Measurements from ENCODE around the gene GAREM2.

GAREM2 gene

GRCh38 chr2:26169681-26170414, 3.0 kb upstream of the GAREM2 start:
- no peak for DNase-seq

GRCh38 chr2:26170795-26171194, 2.1 kb upstream of the GAREM2 start:
- DNase-seq, result no peak

- no peak for DNase-seq
These were observed 558 bp upstream of the GAREM2 start for GRCh38 chr2:26172189-26172870.

- no peak for DNase-seq
These were observed 1.0 kb downstream of the GAREM2 start for GRCh38 chr2:26173776-26174482.

- DNase-seq, result no peak
These were observed 2.0 kb downstream of the GAREM2 start for GRCh38 chr2:26174691-26175465.

GRCh38 chr2:26175466-26176278, 2.8 kb downstream of the GAREM2 start:
- DNase-seq, result no peak

- DNase-seq, result no peak
These were observed 3.4 kb downstream of the GAREM2 start for GRCh38 chr2:26176279-26176615.

GRCh38 chr2:26177122-26177521, 4.2 kb downstream of the GAREM2 start:
- no peak for DNase-seq

- no peak for DNase-seq
These were observed 5.4 kb downstream of the GAREM2 start for GRCh38 chr2:26178246-26178645.

- DNase-seq, result no peak
These were observed 6.0 kb downstream of the GAREM2 start for GRCh38 chr2:26178746-26179436.

- no peak for DNase-seq
These were observed 6.6 kb downstream of the GAREM2 start for GRCh38 chr2:26179446-26179913.

GRCh38 chr2:26182441-26182840, 9.6 kb downstream of the GAREM2 start:
- no peak for DNase-seq

GRCh38 chr2:26182887-26183630, 10.2 kb downstream of the GAREM2 start:
- no peak for DNase-seq

GRCh38 chr2:26184121-26184520, 11.2 kb downstream of the GAREM2 start:
- DNase-seq, result no peak

GRCh38 chr2:26184555-26185303, 11.8 kb downstream of the GAREM2 start:
- DNase-seq, result peak; percentile 73

GRCh38 chr2:26185304-26185928, 12.5 kb downstream of the GAREM2 start:
- DNase-seq, result no peak

GRCh38 chr2:26185954-26186770, 13.3 kb downstream of the GAREM2 start:
- no peak for DNase-seq

- no peak for DNase-seq
These were observed 14.2 kb downstream of the GAREM2 start for GRCh38 chr2:26187114-26187513.
